A549 treated with Hydrocortisone at 1 μM for 4 hours (cell line): ENCODE measurements around the gene UNCX. TPM values are rescaled to one million over a fixed set of nuclear protein-coding genes. Genes with fewer than 3 reads are reported as not detected.

Experiments
- total RNA-seq: library from RNA; stranded (reverse); fragments of 200-300 nt; extraction: Qiagen RNA extraction; gene quantifications from 5 replicates; pipeline ENCODE4 v1.2.3, GENCODE V29; 2022

The UNCX gene
- total RNA-seq, result 0.05 to 0.08 TPM (median 0.07 TPM) in 3 of 5 replicates, not detected in the others

DNA sequence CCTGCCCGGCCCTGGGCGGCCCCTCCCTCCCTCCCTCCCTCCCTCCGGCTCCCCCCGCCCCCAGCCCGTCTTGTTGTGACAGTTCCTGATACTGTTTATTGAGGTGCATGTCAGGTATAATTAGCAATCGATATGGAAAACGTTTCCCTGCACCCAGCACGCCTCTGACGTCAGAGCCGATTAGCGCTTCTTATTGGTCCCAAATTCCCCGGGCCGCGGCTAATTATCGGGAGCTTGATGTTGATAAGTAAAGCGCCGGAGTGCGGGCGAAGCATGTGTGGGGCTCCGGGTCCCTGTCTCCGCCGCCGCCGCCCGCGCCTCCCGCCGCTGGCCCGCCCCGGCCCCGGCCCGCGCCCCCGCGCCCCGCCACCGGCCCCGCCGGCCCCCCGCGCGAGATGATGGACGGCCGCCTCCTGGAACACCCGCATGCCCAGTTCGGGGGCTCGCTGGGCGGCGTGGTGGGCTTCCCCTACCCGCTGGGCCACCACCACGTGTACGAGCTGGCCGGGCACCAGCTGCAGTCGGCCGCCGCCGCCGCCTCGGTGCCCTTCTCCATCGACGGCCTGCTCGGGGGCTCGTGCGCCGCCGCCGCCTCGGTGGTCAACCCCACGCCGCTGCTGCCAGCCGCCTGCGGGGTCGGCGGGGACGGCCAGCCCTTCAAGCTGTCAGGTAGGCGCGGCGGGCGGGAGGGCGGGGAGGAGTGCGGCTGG is at the start of gene UNCX:
Gene UNCX, plus strand, starts transcription at position 250 of the 710 bp plus-strand sequence. Its CDS starts 146 bp downstream, at position 396.

Other genes with a start within 250 kb of the UNCX start
- gene CYP2W1, start 249.7 kb upstream of the UNCX start, total RNA-seq, result not detected in 5 replicates
- gene GPR146, start 188.3 kb upstream of the UNCX start, total RNA-seq, result 1.5 to 2.3 TPM (median 1.8 TPM) in 5 replicates
- gene GPER1, start 144.8 kb upstream of the UNCX start, total RNA-seq, result 0.93 to 1.3 TPM (median 1.2 TPM) in 5 replicates
- gene ZFAND2A, start 72.7 kb upstream of the UNCX start, total RNA-seq, result 49.5 to 56.1 TPM (median 52.2 TPM) in 5 replicates
- gene MICALL2, start 226.6 kb downstream of the UNCX start, total RNA-seq, result 14.8 to 23.6 TPM (median 22.5 TPM) in 5 replicates